B cell (primary cell): ENCODE data around the gene PSAP. TPM values are rescaled to one million over a fixed set of nuclear protein-coding genes. Genes with fewer than 3 reads are reported as not detected.

Experiments
- ATAC-seq: fragments of 200-7000 bp; cut with Tn5 transposase; one replicate; pipeline ENCODE4 v1.10.0; 2021; ENCODE audit warnings: low read depth, mild to moderate bottlenecking, moderate number of reproducible peaks, moderate library complexity
- CTCF ChIA-PET: fragments of 350-600 bp; sonication (Branson Sonifier 250); formaldehyde crosslinking; loops from one replicate; lab custom pipeline; 2021; ENCODE audit warnings: antibody characterized with exemption, inconsistent platforms; lab: Charles Lee
- POLR2A ChIA-PET: fragments of 350-600 bp; sonication (Branson Sonifier 250); formaldehyde crosslinking; loops from one replicate; lab custom pipeline; 2021; ENCODE audit warnings: antibody characterized with exemption; lab: Charles Lee
- DNase-seq: peaks from one replicate; pipeline ENCODE4 v3.0.0; 2013
- H2AFZ ChIP-seq: 2 replicates; pipeline ENCODE4 v1.6.1; 2012; ENCODE audit warnings: mild to moderate bottlenecking, low read depth, low read length; ENCODE audit not compliant: insufficient read depth, poor library complexity, severe bottlenecking
- H3K27ac ChIP-seq, 2 donors: 1 replicate in 1 of 2; 2 replicates in 1 of 2; pipeline ENCODE4 v1.5.1; 2012 to 2013; ENCODE audit warnings: low read length in 2 of 2, mild to moderate bottlenecking in 2 of 2, moderate library complexity in 1 of 2
- H3K27me3 ChIP-seq, 4 experiments: fragments of 200-600 bp in 1 of 4; sonication (generic) in 1 of 4; replicated peaks in 1 of 4; 1 replicate in 2 of 4; 2 replicates in 2 of 4; pipeline versions ENCODE4 v1.6.1 to v1.7.0; 2013 to 2016; ENCODE audit warnings: low read length in 3 of 4, mild to moderate bottlenecking in 2 of 4, mixed read lengths in 1 of 4, moderate library complexity in 1 of 4; ENCODE audit not compliant: insufficient read depth in 4 of 4, control insufficient read depth in 3 of 4; ENCODE audit errors: control extremely low read depth in 1 of 4
- H3K36me3 ChIP-seq, 2 experiments: replicated peaks in 1 of 2; 1 replicate in 1 of 2; 2 replicates in 1 of 2; pipeline versions ENCODE4 v1.6.1 to v1.7.1; 2013; ENCODE audit warnings: low read length in 1 of 2; ENCODE audit not compliant: insufficient read depth in 2 of 2, control insufficient read depth in 1 of 2; ENCODE audit errors: control extremely low read depth in 1 of 2, extremely low read depth in 1 of 2
- H3K4me1 ChIP-seq, 2 donors: fragments of 200-600 bp in 1 of 2; sonication (generic) in 1 of 2; 1 replicate in 1 of 2; 2 replicates in 1 of 2; pipeline versions ENCODE4 v1.5.1 to v1.6.1; 2013 to 2017; ENCODE audit warnings: low read length in 2 of 2; ENCODE audit not compliant: control insufficient read depth in 2 of 2, insufficient read depth in 2 of 2
- H3K4me2 ChIP-seq: replicated peaks from 2 replicates; pipeline ENCODE3; 2012; ENCODE audit warnings: mild to moderate bottlenecking, low read depth, low read length; ENCODE audit not compliant: poor library complexity, severe bottlenecking
- H3K4me3 ChIP-seq, 5 experiments: fragments of 200-600 bp in 1 of 5; sonication (generic) in 1 of 5; 1 replicate in 3 of 5; 2 replicates in 2 of 5; pipeline versions ENCODE4 v1.5.1 to v1.7.0; 2011 to 2016; ENCODE audit warnings: low read length in 4 of 5, mild to moderate bottlenecking in 4 of 5, low read depth in 2 of 5, control low read depth in 1 of 5, moderate library complexity in 1 of 5; ENCODE audit not compliant: insufficient read depth in 1 of 5; ENCODE audit errors: control extremely low read depth in 1 of 5, extremely low read depth in 1 of 5
- H3K79me2 ChIP-seq: fragments of 200-600 bp; sonication (generic); one replicate; pipeline ENCODE4 v1.6.0; 2016; ENCODE audit warnings: low read length; ENCODE audit not compliant: control insufficient read depth, insufficient read depth
- H3K9ac ChIP-seq: fragments of 200-600 bp; sonication (generic); 2 replicates; pipeline ENCODE4 v1.6.1; 2017; ENCODE audit warnings: mild to moderate bottlenecking, low read length, moderate library complexity
- H3K9me3 ChIP-seq, 3 donors: one replicate each; pipeline versions ENCODE4 v1.6.1 to v1.7.1; 2013; ENCODE audit warnings: low read length in 2 of 3; ENCODE audit not compliant: control insufficient read depth in 2 of 3, insufficient read depth in 1 of 3; ENCODE audit errors: control extremely low read depth in 1 of 3
- H4K20me1 ChIP-seq: 2 replicates; pipeline ENCODE4 v1.6.0; 2012; ENCODE audit warnings: mild to moderate bottlenecking, low read length; ENCODE audit not compliant: insufficient read depth, control insufficient read depth, poor library complexity, severe bottlenecking
- H3K27ac Mint-ChIP-seq: one replicate; pipeline ENCODE4 v1.8.0; 2021; ENCODE audit warnings: mixed read lengths
- H3K27me3 Mint-ChIP-seq: one replicate; pipeline ENCODE4 v1.8.0; 2021; ENCODE audit warnings: mixed read lengths
- H3K4me1 Mint-ChIP-seq: one replicate; pipeline ENCODE4 v1.8.0; 2021; ENCODE audit warnings: mixed read lengths
- H3K4me3 Mint-ChIP-seq: one replicate; pipeline ENCODE4 v1.8.0; 2021; ENCODE audit warnings: mixed read lengths
- H3K9me3 Mint-ChIP-seq: one replicate; pipeline ENCODE4 v1.8.0; 2022; ENCODE audit warnings: mixed read lengths; ENCODE audit not compliant: insufficient read depth
- CTCF ChIP-seq: fragments of 200-600 bp; IDR thresholded peaks from one replicate; pipeline ENCODE4 v1.8.0; 2022; ENCODE audit warnings: antibody characterized with exemption, mild to moderate bottlenecking
- EZH2 ChIP-seq: IDR thresholded peaks from 2 replicates; pipeline ENCODE4 v1.6.1; 2012; ENCODE audit warnings: borderline replicate concordance, low read depth, mild to moderate bottlenecking, moderate library complexity, low read length; ENCODE audit not compliant: insufficient read depth, poor library complexity, severe bottlenecking
- WGBS: methylation state at CpG from one replicate; pipeline ENCODE4 v1.1.5; 2013; ENCODE audit warnings: missing lambda C conversion rate; ENCODE audit not compliant: insufficient coverage; 5-methylcytosine and 5-hydroxymethylcytosine counted together
- intact Hi-C: fragments of 100-400 bp; cut with micrococcal nuclease; formaldehyde crosslinking; loops from one replicate; pipeline ENCODE4 v1.10.0; 2022
- polyA plus RNA-seq: library from polyadenylated mRNA; depleted of rRNA; stranded (reverse); fragments of >200 nt; gene quantifications from 2 replicates; pipeline ENCODE4 v1.2.3, GENCODE V29; 2012
- total RNA-seq, 2 donors: library from RNA; stranded (reverse); fragments of 120-200 nt in 1 of 2; gene quantifications; 1 replicate in 1 of 2; 2 replicates in 1 of 2; pipeline versions ENCODE4 v1.2.3 to v1.2.4, GENCODE V29; 2013 to 2022

The PSAP gene
- total and polyA plus RNA-seq, 2 donors (not counting 1 experiment from before 2014, with no cell fraction given): 206 to 509 TPM

- intact Hi-C loops: loop anchor here (10.0 kb wide), 1 partner anchor 331 kb away; no protein-coding TSS in a partner anchor
- CTCF ChIA-PET: interaction anchor here (0.5 to 11.5 kb wide), 11 partner anchors 21 to 731 kb away, joined by 3 to 236 read pairs (median 6); partner anchors contain the start of gene PSAP
Measured at GRCh38 chr10:71893920-71894319, 42.9 kb upstream of the PSAP start.

More at GRCh38 chr10:71893920-71894319, 42.9 kb upstream of the PSAP start:
- H3K9me3 Mint-ChIP-seq: no peaks in the 10 kb centered on the region
- H3K27me3 Mint-ChIP-seq: no peaks in the 10 kb centered on the region
- peaks cover 0 to 4% (median 0%) of the 10 kb centered on the region in 3 donors for H3K9me3 ChIP-seq
- no peak overlapping the region for H2AFZ ChIP-seq
- POLR2A ChIA-PET: interaction anchor here (0.8 kb wide), 1 partner anchor 83 kb away, joined by 4 read pairs; no protein-coding TSS in a partner anchor
- no peak overlapping the region for H3K27ac ChIP-seq
- H3K4me1 ChIP-seq: peaks cover 16 to 17% of the 10 kb centered on the region in 2 donors
- H3K4me1 Mint-ChIP-seq: peaks cover 20% of the 10 kb centered on the region
- TF ChIP-seq CTCF (no peak), EZH2 (no peak)
- H3K36me3 ChIP-seq: no peaks in the 10 kb centered on the region
- 20% methylated on average over 1 of the region's 8 CpGs for WGBS
- no peak overlapping the region for H3K4me3 ChIP-seq
- H3K9ac ChIP-seq: no peak overlapping the region
- H4K20me1 ChIP-seq: no peaks in the 10 kb centered on the region
- no peaks in the 10 kb centered on the region for H3K27me3 ChIP-seq
- no peak overlapping the region for H3K4me2 ChIP-seq
- H3K79me2 ChIP-seq: no peaks in the 10 kb centered on the region
- no peak overlapping the region for H3K4me3 Mint-ChIP-seq
- ATAC-seq (no peak), DNase-seq (no peak)
- H3K27ac Mint-ChIP-seq: no peak overlapping the region
